Ramos (cell line): ENCODE data around the gene PKD2.

Experiments
- in situ Hi-C: fragments of 300-500 bp; cut with MboI; formaldehyde crosslinking; loops from one replicate; pipeline ENCODE4 v1.14.3; 2022; ENCODE audit warnings: low sequenced_read_pairs; ENCODE audit not compliant: unreplicated experiment

PKD2 gene

GRCh38 chr4:88059766-88060165 lies 52.3 kb downstream of the PKD2 start:
- in situ Hi-C loops, result no loop called here

DNA sequence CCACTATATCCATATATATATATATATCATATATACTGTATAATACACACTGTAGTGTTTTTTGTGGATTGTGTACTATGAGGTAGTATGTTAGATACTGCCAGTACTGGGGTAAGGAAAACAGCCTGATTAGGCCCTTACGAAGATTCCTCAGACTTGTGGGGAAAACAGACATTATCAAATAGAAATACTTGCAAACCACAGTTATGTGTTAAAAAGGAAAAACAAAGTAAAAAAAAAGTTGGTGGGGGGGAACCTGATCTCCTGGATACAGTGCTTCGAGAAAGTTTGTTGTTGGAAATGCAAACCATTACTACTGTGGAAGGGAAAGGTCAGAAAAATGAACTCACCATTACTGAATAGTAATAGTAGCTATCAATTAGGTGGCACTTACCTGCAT lies 53.0 kb downstream of the PKD2 start:
- in situ Hi-C loops, result no loop called here

DNA sequence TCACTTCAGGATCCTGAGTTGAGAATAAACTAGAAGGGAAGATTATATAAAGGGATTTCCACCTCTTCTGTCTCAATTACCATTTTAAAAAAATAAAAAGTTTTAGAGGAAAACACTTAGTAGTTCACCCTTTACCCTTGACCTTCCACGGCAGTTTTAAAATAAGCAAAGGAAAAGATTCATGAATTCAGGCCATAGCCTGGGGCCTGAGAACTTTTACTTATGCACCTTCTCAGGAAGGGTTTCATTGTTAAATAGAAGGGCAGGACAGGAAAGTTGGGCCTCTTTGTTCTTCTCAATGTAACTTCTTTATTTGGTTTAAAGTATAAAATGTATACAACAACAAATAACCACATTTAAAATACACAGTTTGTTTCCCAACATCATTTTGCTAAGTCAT lies 54.9 kb downstream of the PKD2 start:
- in situ Hi-C loops, result no loop called here

GRCh38 chr4:88062843-88063242 lies 55.4 kb downstream of the PKD2 start:
- in situ Hi-C loops, result no loop called here

DNA sequence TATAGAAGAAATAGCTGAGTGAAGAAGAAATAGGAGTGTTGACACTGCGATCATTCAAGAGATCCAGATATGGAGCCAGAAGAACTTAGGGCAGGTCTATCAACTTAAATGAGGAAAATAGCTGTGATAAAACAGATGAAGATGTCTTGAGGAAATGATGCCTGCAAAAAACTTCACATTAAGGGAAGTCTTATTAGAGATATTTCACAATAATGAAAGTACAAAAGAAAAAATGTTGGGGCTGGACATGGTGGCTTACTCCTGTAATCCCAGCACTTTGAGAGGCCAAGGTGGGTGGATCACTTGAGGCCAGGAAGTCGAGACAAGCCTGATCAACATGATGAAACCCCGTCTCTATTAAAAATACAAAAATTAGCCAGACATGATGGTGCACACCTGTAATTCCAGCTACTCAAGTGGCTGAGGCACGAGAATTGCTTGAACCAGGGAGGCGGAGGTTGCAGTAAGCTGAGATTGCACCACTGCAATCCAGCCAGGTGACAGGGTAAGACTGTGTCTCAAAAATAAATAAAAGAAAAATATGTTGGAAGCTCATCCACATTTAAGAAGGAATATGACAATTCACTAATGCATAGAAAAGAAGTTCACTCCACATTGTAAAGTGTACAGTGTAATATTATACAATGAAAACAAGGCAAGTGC lies 56.3 kb downstream of the PKD2 start:
- in situ Hi-C loops, result no loop called here

DNA sequence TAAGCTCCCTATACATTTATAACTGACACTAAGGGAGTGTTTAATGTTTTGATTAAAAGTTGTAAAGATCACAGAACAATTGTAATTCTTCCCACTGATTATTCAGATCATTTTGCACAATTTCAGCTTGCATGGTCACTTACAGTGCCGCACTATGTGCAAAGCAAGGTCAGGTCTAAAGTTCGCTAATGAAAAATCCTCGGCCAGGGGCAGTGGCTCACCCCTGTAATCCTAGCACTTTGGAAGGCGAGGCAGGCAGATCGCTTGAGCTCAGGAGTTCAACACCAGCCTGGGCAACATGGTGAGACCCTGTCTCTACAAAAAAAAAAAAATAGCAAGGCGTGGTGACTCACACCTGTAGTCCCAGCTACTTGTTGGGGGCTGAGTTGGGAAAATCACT lies 57.0 kb downstream of the PKD2 start:
- in situ Hi-C loops, result no loop called here

DNA sequence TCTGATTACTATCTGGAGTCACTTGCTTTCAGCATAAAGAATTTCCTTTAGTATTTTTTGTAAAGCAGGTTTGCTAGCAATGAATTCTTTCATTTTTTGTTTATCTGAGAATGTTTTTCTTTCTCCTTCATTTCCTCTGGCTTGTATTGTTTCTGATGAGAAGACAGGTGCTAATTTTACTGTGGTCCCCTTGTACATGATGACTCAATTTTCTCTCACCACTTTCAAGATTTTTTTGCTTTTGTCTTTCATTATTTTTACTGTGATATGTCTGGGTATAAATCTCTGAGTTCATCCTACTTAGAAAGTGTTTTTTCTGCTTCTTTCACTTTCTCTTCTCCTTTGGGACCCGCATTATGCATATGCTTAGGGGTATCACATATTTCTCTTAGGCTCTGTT lies 62.6 kb downstream of the PKD2 start:
- in situ Hi-C loops, result no loop called here

DNA sequence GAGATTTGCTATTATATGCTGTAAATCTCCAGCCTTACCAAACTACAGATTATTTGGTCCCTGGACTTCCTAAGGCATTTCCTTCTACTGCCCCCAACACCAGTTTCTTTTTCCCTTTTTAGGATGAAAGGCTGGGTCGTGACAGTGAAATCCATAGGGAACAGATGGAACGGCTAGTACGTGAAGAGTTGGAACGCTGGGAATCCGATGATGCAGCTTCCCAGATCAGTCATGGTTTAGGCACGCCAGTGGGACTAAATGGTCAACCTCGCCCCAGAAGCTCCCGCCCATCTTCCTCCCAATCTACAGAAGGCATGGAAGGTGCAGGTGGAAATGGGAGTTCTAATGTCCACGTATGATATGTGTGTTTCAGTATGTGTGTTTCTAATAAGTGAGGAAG lies 67.9 kb downstream of the PKD2 start:
- in situ Hi-C loops, result no loop called here

DNA sequence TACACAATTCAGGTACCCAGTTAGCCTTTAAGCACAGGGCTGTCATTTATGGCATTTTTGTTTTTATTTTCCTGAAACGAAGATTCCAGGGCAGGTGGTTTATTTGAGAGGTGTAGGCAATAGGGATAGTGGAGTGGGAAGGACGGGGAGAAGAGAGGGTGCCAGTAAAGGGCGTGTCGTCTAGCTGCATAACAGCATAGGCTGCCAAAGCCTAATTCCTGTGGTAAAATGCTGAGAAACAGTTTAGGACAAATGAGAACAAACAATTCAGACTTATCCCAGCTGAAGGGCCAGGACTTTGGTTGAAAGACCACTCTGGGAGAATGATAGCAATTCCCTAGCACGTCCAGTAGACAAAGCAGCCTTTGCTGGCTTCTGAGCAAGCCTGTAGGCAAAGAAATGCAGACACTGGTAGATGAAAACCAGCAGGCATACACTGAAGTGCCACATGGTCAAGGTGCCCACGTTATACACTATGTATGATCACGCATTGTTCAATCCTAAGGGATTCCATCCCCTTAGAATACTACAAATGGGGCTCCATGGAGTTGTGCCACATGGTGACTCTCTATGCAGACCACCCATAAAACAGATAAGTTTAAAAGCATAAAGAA lies 70.6 kb downstream of the PKD2 start:
- in situ Hi-C loops, result no loop called here

DNA sequence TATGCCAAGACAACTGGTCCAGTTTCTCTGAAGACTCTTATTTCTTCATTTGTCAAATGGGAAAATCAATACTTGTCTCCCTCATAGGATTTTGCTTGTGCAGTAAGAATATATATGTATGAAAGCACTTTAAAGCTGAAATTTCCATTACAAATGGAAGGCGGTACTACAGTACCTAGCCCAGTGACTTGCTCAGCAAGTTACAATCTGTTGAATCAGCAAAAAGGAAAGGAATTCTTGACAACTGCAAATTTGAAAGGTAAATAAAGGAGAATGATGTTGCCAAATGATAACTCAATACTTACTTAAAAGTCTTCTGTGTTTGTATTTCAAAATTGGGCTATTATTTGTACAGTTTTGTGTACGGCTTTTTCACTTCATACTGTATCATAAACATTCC lies 71.1 kb downstream of the PKD2 start:
- in situ Hi-C loops, result no loop called here

GRCh38 chr4:88080626-88081025 lies 73.2 kb downstream of the PKD2 start:
- in situ Hi-C loops, result no loop called here

- in situ Hi-C loops, result no loop called here
These were observed 79.6 kb downstream of the PKD2 start for GRCh38 chr4:88087004-88087403.

GRCh38 chr4:88090898-88091297 lies 83.5 kb downstream of the PKD2 start:
- in situ Hi-C loops, result no loop called here

DNA sequence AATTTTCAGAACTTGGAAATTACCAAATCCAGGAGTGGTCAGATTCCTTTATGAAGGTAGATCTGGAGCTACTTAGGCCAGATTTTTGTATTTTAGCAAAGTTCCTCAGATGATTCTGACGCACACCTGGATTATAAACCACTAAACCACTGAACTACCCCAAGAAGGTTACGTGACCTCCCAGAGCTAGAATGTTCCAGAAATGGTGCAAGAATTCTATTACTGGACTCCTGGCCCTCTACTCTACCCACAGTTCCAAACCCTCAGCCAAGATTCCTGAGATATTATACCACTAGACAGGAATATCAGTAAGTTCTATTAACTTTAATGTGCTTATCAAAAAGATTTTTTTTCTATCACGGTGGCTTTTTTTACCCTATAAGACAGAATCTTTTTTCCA lies 83.9 kb downstream of the PKD2 start:
- in situ Hi-C loops, result no loop called here

- in situ Hi-C loops, result no loop called here
These were observed 86.4 kb downstream of the PKD2 start for GRCh38 chr4:88093874-88094273.

GRCh38 chr4:88097301-88097700 lies 89.9 kb downstream of the PKD2 start:
- in situ Hi-C loops, result no loop called here

- in situ Hi-C loops, result no loop called here
These were observed 90.3 kb downstream of the PKD2 start for GRCh38 chr4:88097781-88098180.

- in situ Hi-C loops, result no loop called here
These were observed 91.7 kb downstream of the PKD2 start for GRCh38 chr4:88098993-88099752.

DNA sequence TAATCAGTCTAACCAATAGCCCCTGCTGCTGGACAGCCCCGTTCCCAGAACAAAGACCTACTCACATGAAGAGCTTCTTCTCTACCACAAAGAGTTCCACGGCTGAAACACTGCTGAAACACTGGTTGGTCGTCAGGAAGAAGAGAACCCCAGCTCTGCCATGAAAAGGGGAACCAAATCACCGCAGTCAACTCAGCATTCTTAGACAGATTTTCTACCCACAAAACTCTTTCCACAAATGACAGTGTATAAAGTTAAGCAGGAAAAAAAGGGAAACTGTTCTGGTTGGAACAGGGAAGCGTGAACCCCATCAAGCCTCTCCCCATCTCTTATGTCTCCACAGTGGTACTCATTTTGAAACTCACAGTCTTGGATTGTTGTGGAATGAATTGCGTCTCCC lies 93.7 kb downstream of the PKD2 start:
- in situ Hi-C loops, result no loop called here

- in situ Hi-C loops, result no loop called here
These were observed 94.6 kb downstream of the PKD2 start for GRCh38 chr4:88102026-88102425.

DNA sequence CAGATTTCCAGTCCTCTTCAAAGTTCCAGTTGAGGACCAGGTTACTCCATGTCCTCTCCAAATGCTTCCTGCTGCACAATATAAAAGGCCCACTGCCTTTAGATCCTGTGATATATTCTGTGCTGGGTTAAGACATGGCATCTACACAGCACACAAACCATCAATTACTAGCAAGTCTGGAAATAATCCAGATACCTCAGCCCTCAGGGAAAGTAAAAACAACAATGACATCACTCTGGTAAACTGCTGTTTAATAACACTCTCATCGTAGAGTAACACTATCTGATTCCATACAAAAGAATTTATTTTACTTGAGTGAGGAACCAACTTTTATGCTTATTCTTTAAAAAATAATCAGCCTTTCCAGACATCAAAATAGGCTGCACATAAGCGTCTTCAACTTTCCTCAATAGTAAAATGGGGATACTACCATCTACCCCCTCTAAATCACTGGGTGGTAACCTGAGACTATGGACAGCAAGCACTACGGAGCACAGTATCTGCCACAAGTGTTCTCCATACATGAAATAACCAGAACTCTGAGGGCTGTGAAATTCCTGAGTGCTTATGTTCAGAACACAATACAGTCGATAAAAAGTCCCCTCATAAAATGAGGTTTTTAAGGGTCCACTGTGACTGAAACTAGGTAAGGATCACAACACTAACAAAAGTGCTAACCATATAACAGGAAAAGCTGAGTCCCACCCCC lies 97.6 kb downstream of the PKD2 start:
- in situ Hi-C loops, result no loop called here
